ENCODE data around the gene BRD1.

BRD1 gene

DNA sequence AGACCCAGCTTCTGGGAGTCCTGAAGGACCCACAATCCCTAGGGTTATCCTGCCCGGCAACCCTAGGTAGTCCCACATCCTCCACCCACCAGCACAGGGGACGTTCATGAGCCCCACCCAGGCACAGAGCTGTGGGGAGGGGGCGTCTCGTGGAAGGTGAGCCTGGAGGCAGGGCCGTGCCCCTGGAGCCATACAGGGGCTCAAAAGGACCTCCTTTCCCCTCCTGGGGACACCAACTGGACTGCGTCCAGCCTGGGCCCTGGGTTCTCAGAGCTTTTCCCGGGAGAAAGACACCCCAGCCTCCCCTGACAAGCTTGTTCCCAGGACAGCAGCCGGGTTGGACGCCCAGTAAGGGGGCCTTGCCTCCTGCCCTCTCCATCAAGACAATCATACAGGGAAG lies 78.4 kb downstream of the BRD1 start:
- no peak for DNase-seq

DNA sequence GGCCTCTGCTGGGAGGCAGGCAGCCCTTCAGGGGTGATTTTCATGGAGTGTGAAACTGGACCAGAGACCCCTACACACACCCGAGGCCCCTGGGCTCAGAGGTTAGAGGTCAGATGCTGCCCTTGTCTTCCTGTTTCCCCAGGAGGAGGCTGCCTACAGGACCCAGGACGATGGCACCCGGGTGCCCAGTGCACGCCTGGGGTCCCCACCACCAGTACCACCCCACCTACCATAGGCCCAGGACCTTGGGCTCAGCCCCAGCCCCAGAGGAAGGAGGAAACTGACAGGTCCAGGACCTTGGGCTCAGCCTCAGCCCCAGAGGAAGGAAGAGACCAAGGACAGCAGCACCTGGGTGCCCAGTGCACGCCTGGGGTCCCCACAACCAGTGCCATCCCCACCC lies 79.2 kb downstream of the BRD1 start:
- no peak for DNase-seq

DNA sequence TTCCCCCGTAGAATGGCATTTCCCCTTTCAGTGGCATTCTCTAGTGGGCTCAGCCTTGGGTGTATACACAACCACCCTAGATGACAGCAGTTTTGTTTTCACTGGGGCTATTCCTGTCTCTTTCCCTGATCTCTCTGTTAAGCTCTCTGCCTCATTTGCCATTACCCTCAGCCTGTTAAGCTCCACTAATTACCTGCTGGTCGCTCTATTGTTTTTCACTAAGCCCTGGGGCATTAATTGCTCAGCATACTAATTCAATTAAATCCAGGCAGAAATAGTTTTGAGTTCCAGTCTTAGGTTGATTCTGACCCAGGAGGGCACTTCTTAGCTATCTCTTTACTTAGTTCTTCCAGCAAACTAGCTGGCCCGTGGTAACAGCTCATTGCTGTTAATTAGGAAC lies 80.0 kb downstream of the BRD1 start:
- no peak for DNase-seq

DNA sequence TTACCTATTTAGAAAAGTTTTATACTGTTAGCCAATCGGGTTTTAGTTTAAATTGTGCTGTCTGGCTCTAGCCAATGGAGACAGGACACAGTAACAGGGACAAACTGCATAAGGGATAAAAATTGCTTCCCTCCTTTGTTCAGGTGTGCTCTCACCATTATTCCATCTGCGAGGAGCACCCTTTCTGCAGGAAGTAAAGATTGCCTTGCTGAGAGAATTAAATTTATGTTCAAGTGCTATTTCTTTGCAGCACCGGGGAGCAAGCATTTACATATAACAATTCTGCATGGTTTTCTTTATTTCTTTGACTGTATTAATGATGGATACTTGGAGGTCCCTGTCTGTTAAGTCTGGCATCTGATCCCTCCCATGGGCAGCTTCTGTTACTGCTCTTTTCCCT lies 80.5 kb downstream of the BRD1 start:
- DNase-seq: no peak

DNA sequence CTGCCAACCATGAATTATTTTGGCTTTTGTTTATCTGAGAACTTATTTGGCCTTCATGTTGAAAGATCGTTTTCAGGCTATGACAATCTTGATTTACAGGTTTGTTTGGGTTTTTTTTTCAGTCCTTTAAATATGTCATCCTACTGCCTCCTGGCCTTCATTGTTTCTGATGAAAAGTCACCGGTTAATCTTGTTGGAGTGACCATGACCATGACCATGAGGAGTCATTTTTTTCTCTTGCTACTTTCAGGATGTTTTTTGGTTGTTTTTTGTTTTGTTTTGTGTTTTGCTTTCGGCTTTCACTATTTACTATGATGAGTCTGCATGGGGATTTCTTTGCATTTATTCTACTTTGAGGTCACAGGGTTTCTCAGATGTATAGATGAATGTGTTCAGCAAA lies 81.6 kb downstream of the BRD1 start:
- DNase-seq: no peak

DNA sequence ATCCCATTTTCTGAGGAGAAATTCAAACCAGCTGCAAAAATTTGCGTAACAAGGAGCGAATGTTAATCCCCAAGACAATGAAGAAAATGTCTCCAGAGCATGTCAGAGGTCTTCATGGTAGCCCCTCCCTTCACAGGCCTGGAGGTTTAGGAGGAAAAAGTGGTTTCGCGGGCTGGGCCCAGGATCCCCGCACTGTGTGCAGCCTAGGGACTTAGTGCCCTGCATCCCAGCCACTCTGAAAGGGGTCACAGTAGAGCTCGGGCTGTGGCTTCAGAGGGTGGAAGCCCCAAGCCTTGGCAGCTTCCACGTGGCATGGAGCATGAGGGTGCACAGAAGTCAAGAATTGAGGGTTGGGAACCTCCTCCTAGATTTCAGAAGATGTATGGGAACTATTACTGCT lies 87.4 kb downstream of the BRD1 start:
- no peak for DNase-seq

DNA sequence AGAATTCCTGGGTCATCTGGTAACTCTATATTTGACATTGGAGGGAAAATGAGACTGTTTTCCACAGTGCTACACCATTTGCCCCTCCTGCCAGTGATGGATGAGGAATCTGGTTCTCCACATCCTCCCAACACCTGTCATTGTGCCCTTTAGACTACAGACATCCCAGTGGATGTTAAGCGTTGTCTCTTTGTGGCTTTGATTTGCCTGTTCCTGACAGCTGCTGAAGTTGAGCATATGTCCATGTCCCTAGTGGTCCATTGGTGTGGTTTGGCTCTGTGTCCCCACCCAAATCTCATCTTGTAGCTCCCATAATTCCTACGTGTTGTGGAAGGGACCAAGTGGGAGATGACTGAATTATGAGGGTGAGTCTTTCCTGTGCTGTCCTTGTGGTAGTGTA lies 88.5 kb downstream of the BRD1 start:
- no peak for DNase-seq

DNA sequence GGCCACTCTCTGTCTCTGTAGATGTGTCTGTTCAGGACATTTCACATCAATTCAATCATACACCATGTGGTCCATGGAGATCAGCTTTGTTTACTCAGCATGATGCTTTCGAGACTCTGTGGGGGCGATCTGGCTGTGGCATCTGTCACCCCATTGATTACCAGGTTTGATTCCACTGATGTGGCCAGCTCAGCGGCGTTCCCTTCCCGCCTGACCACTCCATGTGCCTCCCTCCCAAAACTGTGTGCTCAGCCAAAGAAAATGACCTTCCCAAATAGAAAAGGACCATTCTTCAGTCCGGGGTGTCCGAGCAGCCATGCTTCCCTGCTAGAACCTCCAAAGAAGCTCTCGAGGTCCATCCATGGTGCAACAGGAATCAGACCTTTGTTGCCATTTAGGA lies 89.1 kb downstream of the BRD1 start:
- DNase-seq: no peak

DNA sequence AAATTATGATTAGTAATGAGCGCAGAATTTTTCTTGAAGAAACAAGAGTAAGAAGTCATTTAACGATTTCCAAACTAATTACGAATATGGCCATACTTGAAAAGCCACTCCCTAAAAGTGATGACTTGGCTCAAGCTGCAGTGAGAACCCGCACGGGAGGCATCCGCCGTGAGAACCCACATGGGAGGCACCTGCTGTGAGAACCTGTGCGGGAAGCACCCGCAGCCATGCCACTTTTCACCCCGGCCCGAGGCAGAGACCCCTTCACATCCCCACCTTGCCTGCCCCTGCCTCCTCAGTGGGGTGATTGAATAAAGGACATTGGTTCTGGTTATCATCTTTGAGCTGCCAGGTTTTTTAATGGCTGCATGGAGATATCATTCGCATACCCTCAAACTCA lies 89.7 kb downstream of the BRD1 start:
- DNase-seq: no peak

DNA sequence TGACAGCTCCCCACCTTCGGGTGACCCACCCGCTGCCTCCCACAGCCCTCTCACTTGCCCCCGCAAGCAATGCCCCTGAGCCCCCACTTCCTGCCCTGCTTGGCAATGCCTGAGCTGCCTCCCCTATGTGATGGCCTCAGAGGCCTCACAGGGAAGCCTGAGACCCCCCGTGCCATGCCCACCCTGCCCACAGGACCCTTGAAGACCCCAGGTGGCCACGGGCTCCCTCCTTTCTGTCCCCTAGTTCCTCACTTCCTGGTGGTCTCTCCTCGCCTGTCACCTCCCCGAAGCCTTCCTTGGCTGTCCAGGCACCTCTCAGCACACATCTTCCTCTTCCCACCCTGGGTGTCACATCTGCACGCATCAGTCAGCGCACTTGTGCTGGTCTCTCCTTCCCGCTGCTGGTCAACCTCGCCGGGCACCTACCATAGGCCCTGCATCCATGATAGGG lies 90.5 kb downstream of the BRD1 start:
- no peak for DNase-seq

DNA sequence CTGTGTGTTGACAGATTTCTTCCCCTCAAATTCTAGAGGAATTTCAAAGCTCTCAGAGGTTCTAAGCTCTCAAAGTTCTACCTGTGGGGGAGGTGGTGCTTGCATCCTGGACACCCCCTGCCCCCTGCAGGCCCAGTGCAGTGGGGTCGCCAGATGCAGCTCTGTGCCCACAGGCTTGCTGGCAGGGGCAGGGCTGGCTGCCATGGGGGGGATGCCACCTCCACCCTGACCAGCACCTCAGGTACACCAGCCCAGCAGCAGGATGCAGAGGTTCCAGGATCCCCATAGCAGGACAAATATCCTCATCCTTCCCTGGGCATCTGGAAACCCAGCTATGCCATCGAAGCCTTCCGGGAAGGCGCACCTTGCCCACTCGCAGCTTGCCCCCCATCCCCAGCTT lies 91.1 kb downstream of the BRD1 start:
- no peak for DNase-seq

DNA sequence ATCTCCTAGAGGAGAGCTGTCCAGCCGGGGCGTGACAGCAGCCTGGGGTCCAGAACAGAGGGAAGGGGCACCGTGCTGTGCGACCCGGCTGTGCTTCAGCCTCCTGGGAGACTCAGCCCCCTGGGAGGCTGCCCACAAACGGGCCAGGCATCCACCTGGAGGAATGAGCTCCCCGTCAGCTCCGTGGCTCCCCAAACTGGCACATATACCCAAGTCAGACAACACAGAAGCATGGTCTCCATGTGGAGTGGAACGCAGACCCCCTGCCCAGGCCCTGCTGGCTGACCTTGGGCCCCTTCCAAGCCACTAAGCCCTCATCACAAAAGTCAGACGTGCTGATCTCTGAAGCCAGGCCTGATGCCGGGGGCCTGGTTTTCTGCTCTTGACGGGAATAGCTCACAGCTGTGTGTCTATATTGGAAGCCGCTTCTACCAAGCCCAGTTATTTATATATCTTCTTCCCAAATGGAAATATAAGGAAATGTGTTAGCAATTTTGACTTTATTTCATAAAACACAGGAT lies 91.7 kb downstream of the BRD1 start:
- no peak for DNase-seq

DNA sequence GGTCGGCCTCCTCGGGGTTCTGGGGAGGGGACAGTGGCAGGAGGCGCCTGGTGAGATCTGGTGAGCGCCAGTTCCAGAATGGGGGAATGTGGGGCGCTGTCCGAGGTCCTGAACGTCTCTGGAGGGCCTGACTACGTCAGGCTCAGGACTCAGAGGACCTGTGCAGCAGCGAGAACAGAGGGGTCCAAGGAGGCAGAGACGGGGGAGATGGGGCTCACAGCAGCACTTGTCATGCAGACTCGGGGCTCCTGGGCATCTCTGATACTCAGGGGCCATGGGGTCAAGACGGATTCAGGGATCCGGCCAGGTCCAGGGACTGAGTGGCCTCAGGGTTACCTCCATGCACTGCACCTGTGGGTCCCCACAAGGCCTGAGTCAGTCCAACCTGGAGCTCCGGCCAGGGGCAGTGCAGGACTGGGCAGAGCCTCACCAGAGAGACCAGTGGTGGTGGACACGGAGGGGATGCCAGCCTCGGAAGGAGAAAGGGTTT lies 92.2 kb downstream of the BRD1 start:
- DNase-seq: no peak

DNA sequence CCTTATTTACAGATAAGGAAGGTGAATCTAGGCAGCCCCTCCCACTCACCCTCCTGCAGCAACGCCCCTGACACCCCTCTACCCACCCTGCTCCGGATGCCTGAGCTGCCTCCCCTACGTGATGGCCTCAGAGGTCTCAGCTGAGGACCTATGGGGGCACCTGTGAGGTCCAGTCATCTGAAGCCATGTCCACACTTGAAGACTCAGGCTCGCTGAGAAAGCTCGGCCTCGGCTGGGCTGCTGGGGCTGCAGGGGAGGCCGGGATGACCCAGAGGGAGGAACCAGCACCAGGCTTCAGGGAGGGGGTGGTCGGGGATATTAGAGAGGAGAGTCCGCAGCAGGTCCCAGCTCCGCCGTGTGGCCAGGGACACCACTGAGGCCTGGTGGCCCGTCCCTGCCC lies 92.8 kb downstream of the BRD1 start:
- DNase-seq: no peak

DNA sequence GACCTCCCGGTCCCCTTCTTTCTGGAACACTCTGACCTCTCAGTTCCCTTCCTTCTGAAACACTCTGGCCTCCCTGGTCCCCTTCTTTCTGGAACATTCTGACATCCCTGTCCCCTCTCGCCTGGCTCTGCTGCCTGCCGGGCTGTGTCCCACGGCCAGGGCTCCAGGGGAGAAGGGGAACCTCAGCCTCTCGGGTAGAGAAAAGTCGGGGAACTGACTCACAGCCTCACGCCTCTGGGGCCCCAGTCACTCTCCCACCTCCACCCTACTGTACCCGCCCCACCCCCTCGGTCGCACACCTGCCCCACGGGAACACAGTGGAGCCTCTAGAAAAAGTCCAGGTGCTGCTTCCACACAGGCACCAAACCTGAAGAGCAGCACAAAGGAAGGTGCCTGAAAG lies 93.3 kb downstream of the BRD1 start:
- no peak for DNase-seq

DNA sequence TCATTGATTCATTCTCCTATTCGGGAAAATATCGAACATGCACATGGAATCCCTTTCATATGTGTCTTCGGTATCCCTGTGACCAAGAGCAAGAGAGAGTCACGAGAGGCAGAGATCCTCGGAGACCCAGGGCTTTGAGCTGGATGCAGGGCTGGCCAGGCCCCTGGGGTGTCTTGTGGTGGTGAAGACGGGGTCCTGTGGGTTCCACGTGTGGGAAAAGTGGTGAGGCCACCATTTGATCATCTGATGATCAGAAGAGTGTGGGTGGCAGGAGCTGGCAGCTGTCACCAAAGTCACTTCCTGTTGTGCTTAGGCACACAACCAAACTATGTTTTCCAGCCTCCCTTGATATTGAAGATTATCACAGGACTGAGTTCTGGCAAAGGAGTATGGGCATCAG lies 94.0 kb downstream of the BRD1 start:
- DNase-seq: no peak

DNA sequence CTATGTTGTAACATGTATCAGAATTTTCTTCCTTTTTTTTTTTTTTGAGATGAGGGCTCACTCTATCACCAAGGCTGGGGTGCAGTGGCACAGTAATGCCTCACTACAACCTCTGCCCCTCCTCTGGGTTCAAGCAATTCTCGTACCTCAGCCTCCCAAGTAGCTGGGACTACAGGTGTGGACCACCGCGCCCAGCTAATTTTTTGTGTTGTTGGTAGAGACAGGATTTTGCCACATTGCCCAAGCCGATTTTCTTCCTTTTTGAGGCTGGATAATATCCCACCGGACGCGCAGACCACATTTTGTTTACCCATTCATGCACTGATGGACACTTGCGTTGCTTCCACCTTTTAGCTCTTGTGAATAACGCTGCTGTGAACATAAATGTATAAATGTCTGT lies 97.0 kb downstream of the BRD1 start:
- DNase-seq: no peak

DNA sequence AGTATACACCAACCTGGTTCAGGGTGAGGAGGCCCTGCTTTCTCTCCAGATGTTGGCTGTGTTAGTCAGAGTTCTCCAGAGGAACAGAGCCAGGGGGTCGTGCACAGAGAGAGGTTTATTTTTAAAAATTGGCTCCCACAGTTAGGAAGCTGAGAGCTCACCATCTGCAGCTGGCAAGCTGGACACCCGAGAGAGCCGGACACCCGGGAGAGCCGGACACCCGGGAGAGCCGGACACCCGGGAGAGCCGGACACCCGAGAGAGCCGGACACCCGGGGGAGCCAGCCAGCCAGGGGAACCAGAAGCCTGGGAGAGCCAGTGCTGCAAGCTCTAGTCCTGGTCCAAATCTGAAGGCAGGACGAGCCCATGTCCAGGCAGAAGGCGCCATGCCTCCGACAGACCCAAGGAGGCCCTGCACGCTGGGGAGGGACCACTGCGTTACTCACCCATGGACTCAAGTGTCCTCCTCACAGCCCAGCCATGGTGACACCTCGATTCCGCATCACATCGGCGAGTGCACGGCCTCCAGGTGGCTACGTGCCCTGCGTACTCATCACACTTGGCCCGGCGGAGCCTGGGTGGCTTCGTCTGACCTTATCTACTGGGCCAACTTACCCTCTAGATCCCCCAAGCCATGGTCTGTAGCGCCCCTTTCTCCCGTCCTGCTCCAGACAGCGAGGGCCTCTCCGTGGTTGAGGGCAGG lies 99.0 kb downstream of the BRD1 start:
- no peak for DNase-seq

DNA sequence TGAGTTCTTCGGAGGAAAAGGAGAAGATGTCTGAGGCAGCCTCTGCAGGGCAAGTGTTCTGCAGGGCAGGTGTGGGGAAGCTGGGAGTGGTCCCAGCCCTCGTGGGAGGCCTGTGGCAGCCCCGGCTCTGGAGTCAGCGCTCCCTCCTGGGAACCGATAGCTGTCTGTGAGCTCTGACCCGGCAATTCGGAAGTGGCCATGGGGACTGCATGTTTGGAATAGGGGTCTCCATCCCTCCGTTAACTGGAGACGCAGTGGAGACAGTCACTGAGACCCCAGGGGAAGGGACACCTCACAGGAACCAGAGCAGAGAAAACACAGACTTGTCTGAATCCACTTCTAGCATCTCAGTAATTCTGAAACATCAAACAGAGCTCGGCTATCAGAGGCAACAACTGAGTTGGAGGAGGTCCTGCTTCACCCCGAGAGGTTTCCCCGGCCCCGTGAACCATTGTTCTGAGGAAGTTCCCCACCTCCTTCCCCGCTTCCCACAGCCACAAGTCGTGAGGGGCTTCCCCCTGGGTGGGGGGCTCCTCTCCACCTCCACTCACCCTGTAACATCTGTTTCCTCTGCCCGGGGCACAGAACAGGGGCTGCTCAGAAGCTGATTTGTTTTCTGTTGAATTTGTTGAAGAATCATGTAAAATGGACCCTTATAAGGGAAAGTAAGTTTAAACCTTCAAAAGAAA lies 99.6 kb downstream of the BRD1 start:
- DNase-seq: no peak

DNA sequence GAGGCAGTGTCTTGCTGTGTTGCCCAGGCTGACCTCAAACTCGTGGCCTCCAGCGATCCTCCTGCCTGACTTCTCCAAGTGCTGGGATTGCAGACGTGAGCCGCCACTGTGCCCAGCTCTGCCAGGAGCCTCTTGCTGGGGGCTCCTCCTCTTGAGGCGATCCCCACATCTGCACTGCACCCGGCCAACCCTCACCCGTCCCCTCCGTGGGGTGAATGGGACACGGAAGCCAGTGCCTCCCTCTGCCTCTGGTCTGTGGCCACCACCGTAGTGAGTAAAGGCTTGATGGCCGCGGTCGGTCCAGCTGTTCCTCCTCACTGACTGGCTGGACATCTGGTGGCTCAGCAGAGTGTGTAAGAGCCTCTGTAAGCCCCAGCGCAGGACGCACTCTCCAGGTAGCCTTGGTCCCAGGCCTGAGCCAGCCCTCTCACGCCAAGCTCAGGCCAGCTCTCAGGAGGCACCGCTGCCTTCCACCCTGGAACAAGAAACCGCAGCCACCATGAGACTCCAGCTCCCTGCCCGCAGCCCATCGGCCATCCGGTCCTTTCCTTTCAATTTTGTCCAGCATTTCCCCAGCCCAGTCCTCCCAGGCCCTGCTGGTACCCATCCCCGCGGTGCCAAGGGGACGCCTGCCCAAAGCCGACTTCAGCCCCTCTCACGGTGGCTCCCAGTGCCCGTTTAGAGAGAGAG lies 100.3 kb downstream of the BRD1 start:
- DNase-seq: no peak

DNA sequence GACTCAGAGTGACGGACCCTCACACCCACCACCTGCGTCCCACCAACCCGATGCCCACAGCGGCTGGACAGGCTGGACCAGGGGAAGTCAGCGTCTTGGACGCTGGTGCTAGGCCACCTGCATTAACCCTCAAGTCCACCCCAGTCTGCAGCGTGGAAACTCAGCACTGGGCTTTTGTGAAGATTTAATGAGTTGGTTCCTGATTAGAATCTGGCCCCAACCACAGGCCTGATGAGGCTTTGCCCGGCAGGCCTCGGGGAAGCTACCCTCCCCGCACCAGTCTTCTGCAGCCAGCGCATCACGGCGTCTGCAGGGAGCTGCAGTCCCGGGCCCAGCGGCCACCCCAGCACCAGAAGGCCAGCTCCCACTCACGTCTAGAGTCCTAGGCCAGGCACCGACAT lies 101.0 kb downstream of the BRD1 start:
- no peak for DNase-seq

DNA sequence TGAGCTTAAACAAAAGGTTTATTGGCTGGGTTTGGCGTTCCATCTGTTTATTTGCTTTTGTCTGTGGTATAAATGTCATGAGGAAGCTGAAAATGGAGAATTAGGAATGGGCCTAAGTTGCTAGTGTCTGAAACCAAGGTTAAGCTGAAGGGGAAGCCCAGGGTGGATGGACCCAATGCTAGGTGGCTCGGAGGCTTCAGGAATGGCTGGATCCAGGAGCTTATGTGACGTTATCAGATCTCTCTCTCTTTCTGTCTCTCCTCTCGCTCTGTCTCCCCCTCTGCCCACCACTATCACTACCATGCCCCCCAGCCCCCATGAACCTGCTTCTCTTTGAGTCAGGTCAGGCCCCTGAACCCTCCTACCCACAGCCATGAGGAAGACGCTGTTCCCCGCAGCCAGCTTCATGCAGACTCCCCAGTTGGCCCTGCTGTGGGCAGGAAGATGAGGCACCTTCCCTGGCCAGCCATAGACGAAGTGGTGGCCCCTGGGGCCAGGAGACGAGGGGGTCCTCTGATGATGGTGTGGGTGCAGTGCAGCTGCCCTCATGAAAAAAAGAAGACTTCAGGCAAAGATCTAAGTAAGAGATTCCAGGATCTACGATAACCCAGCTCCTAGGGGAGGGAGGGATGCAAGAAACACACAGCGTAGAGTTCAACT lies 101.5 kb downstream of the BRD1 start:
- no peak for DNase-seq

DNA sequence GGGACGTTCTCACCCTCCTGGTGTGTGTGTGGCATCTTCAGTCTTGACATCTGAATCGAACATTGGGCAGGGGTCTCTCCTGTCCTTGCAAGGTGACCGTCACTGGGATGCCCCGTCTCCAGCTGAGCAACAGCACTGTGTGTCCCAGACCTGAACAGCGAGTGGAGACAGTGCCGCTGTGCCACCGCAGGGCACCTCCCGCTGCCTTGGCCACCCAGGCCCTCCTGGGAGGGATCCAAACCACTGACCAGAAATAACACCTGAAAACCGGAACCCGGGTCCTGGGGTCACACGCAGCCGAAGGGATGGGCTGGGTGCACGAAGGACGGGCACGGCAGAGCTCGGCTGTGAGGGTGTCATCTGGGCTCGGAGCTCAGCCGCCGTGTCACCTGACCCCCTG lies 102.2 kb downstream of the BRD1 start:
- no peak for DNase-seq

Data from CD4-positive, alpha-beta T cell treated with Interleukin-4 for 1 hour (primary cell).